GM18907 (cell line): ENCODE results near the gene TMPRSS7.
A peak's percentile ranks its signal among the peaks of the same experiment; 100 is the strongest.

Source experiments
- ATAC-seq: cut with Tn5 transposase; IDR thresholded peaks from one replicate; pipeline ENCODE4 v1.9.1; 2021; ENCODE audit warnings: mild to moderate bottlenecking, moderate library complexity; ENCODE audit not compliant: unreplicated experiment

TMPRSS7 gene

DNA sequence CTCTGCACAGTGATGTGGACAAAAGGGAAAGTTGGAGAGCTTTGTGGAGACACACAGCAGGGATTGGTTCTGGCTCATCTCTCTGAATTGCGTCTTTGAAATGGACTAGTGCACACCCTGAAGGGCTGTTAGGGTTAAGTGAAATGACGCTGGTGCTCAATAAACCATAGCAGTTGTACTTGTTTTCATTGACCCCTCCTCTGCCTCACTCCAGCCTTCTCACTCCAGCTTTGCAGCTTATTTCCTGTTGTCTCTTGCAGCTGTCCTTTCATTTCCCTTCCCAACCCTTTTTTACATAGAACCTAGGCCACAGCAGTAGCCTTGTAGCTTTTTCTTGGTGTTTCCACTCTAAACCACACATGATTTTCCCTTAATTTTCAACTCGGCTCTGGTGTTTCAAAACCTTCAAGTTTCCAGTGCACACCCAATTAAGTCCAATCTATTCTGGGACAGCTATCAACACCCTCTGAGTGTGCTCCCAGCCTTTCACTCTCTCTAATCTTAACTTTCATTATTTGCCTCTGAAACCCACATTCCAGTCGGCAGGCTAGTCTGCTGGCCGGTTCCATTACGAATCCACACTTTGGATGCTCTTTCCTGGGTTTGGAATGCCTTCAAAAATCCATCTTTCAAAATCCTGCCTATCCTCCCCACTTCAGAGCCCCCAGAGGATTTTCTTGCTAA lies 58.1 kb downstream of the TMPRSS7 start:
- ATAC-seq: peak; percentile 61

DNA sequence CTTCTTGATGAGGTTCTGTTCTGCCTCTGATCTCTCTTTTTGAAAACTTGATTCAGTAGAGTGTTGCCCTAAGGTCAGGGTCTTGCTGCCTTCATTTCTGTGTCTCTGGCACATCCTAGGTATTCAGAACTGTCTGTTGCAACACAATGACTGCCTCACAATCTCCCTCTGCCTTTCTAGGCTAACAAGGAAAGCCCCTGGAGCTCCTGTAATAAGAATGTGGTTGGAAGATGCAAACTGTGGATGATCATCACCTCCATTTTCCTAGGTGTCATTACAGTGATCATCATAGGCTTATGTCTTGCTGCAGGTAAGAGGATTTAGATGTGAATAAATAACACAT lies 58.6 kb downstream of the TMPRSS7 start:
- ATAC-seq: no peak

DNA sequence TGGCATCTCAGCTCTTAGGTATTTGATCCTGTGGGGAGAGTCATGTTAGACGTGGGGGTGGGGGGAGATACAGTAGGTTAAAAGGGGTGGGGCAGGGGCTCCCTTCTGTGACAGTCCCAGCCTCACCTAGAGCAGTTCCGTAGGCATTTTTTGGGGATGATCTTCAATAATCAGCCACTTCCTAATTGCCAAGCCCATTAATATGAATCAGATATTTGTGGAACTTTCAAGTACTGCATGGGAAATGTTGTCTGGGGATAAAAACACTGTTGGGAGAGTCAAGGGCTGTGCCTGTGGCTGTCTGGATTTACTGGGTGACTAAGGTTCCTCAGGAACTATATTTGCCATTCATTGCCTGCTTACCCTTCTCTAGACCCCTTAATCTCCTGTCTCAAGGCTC lies 61.2 kb downstream of the TMPRSS7 start:
- no peak for ATAC-seq

DNA sequence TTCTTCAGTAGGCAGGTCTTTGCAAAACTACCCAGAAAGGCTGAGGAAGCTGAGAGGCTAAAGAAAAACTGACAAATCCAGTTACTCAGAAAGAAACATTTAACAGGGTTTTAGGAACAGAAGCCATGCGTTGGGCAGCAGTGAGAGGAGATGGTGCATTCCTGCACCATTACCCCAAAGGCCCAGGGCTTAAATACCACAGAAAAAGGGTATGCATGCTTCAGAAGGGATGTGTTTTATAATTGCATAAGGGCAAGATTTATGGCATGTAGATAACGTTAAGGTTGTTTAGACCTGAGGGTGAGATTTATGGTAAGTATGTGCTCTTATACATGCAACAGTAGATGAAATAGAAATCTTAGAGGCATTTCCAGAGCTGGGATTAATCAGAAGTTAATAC lies 61.6 kb downstream of the TMPRSS7 start:
- no peak for ATAC-seq

DNA sequence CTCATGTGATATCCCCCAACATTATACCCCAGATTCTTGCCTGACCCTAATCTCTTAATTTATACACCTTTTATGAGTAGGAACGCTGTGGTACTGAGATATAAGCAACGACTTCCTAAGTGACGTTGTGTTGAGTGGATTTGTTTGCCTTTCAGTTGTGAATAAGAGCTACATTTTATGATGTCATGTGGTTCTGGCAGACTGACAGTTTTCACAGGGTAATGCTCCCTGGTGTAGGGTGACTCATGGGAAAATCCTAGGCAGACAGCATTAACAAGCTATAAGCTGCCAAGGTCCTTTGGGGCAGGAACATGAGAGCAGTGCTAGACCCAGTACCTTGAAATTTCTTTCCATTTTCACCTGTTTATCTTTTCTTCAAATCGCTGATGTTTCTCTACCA lies 62.8 kb downstream of the TMPRSS7 start:
- ATAC-seq: peak; percentile 59

DNA sequence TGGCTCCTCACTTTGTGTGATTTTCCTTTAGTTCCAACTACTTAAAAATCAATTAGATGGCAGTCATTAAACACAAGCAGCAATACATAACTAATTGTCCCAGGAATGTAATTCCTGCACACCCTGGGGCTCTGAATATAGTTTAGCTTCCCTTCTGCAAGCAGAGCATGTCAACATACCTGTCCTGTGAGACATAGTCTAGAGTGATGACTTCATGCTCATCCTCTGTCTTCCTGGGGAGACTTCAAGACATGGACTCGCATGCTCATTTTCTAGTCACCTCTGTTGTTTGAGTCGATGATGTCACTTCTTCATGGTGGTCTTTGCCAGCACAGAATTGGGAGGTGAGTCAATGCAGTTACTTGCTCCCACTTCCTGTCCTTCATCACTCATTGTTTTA lies 67.4 kb downstream of the TMPRSS7 start:
- ATAC-seq: no peak

DNA sequence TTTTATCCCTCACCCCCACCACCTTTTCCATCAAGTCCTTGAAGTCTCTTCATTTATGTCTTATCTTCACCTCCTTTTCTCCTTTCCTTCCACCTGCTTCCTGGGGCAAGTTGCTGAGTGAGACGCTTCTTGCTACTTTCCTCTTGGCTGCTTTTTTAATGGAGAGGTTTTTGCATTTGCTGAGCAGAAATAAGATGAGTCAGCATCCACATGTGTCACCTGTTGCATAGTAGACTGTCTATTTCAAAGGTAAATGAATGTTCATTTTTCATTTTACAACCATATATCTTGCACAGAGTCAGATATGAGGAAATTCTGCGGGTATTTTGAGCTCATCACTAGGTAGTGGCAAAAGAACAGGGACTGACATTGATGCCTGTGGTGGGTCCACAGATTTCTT lies 70.2 kb downstream of the TMPRSS7 start:
- ATAC-seq: no peak

DNA sequence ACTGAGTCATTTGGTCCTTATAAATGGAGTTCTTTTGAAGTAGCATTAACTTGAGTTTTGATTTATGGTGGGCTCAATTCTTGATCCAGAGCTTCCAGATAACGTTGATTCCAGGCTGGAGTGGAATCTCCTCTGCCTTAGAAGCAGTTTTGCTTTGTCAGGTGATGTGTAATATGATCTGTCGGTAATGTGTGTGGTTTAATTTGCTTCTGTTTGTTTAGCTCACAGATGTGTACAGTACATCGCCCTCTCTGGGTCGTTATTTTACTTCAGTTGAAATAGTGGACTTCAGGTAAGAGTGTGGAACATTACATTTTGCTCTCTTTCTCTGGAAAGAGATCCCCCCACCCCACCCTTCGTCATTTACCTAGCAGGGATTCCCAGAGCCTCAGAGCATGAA lies 74.8 kb downstream of the TMPRSS7 start:
- ATAC-seq: no peak

DNA sequence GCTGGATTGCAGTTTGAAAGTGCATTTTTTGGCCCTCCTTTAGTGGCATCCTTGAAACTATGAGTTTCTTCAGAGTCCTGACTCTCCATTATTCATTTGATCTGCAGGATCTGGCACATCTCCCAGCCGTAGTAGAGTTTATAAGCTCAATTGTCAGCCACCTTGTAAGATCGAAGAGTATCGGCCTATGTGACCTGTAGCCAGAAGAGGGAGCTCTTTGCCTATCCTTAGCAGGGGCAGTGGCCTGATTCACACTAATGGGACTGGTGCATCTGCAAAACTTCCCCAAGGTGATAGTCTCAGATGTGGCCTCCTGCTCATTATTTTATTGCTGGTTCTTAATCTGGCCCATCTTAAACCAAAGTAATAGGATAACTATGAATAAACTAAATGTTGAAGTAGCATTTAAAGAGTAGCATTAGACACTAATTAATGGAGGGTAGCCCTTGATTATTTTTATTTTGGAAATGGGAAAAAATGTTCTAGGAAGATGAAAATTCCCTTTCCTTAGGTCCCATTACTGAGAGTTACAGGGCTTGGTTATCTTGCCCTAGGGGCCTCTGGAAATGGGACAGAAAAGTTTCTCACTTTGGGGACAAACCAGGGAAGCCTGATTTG lies 77.4 kb downstream of the TMPRSS7 start:
- ATAC-seq: peak; percentile 58

DNA sequence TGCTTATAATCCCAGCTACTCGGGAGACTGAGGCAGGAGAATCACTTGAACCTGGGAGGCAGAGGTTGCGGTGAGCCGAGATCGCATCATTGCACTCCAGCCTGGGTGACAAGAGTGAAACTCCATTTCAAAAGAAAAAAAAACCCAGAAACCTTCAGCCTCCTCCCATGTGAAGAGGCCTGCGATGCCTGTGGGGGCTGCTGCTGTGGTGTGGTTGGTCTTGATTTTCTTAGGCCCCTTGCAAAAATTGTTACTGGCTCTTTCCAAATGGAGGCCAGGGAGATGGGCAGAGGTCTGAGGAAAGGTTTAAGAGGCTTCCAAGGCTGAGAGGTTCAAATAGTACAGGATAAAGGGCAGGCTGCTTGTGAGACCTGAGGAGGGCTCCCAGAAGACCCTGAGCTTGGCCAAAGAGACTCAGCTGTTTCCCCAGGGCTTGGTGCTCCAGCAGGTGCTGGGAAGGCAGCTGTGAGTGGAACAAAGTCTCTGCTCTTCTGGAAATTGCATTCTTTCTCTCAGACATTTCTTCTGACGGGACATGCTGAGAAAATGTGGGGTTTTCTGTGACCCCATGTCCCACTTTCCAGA lies 80.1 kb downstream of the TMPRSS7 start:
- peak; percentile 34 for ATAC-seq

DNA sequence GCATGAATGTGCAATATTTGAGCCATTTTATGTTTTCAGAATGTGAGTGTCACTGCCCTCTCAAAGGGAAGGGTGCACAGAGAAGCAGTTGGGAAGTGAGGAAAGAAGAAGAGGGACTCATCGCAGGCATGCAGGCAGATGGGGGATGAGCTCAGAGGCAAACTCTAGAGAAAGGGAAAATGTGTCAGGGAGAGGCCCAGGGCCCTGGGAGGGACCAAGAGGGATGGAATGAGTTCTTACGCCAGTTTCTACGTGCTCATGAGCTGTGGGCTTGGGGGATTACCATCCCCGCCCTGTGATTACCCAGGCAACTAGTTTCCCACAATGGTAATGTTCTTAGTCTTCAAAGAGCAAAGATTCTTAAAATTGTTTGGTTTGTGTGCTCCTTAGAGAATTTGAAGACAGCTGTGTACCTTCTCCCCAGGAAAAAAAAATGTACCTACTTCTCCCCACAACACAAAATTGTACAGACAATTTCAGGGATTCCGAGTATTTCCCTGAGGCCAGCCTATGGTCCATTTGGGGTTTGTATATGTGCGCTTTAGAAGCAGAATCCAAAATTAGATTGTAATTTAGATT lies 80.7 kb downstream of the TMPRSS7 start:
- peak; percentile 50 for ATAC-seq

DNA sequence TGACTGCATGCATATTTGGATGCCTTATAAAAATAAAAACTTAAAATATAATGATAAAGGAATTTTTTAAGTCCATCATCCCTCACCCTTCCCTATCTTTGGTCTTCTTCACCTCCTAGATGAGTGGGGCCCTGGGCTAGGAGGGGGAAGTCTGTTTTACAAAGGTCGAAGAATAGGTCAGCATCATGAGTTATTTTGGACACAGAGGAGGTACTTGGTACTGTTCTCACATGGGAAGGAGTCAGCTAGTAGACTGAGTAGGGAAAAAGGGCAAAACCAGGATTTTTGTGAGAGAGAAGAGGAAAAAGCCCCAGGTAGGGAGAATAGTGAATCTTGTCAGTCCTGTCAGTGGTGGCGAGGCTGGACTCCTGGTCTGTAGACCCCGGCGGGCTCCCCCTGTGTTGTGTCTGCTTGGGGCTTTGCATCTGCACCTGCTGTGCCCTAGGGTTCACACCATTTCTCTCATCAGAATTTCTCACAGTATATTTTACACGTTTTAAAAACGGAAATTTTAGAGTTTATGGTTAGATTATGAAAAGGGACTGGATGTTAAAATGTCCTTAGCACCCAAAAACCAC lies 81.4 kb downstream of the TMPRSS7 start:
- ATAC-seq: no peak

DNA sequence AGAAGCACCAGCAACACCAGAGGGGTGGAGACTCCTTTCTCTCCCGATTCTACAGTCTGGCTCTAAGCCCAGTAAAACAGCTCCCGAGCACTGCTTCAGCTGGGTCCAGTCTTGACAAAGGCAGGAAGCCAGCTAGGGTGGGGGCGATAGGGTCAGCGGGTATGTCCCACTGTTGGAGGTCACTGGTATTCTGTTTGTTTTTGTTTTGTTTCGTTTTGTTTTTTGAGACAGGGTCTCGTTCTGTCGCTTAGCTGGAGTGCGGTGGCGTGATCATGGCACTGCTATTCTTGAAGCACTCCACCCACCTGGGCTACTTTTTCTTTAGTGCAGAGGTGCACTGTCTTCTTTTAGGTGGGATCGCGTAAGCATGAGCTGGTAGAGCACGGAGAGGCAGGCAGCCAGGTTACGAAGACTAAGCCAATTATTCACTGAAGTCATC lies 82.2 kb downstream of the TMPRSS7 start:
- no peak for ATAC-seq

DNA sequence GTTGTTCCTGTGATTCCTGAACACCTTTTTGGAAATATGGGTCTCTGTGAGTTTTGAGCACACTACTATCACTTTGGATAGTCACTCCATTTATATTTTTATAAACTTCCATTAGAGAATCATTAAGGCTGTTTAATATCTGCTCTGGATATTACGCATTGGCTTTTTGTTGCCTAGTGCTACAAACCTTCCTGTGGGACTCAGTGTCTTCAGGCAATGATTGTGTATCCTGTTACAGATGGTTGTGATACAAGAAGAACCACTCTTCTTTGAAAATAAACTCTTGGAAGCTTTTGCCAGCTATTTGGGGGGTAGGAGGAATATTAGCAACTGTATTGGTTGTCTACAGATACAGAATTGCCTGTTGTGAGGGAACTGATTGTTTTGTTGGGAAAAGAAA lies 82.9 kb downstream of the TMPRSS7 start:
- ATAC-seq: no peak

DNA sequence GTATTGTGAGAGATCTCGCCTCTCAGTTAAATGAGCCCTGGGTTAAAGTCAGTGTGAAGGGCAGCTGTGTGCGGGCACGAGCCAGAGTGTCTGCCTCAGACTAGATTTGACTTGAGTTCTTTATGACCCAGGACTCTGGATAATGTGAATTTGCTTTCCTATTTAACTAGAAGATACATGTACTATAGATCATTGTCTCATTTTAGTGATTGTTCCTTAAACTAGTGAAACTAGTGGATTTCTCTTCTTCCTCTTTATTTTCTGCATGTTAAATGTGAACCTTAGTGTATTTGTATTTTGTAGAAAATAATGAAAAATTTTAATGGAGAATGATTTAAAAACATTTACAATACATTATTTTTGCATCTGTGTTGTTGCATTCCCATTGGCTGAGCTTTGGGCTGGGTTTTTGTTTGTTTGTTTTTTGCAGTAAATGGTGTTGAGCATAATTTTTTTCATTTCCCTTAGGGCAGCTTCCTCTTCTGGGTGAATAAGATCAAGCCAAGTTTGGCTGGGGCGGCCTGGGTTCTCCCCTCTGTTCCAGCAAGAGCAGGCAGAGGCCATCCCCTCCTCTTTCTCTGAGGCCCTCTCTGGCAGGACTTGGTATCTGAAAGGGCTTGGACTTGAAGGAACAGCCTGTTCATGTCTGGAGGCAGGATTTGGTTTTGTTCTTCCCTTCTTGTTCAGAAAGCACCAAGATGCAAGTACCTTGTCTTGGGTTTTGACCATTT lies 83.5 kb downstream of the TMPRSS7 start:
- no peak for ATAC-seq

DNA sequence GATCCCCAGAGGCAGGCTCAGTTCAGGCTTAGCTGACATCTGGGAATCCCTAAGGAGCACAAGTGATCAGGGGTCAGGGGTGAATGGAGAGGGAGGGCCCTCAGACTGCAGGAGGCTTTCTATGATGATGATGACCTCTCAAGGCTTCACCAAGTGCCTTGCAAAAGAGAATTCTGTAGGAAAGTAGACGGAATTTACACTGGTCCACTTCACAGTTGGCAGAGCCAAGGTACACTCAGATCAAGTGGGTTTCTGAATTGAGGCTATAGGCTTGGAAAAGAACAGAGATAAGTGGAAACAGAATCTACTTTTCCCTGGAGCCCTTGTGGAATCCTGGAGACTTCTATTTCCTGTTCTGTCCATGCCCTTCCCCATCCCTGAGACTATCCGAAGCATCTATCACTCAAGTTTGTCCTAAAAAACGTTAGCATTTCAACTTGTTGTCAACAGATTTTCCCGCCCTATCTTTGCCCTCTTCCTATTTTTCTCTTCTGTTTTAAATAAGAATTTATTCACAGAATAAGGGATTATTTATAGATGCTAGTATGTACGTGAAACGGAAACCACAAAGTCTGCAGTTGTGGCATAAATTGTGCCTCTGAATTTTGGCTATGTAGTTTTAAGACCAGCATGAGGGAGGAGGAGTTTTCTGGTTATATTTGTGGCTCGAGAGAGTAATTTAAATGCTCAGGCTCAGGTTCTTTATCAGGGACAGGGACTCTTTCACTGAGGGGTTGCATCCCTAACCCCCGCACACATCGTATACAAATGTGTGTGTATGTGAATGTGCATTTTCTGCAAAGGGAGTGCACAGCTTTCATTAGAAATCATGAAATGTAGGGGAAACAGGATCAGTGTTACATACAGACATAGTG lies 85.7 kb downstream of the TMPRSS7 start:
- ATAC-seq: no peak

DNA sequence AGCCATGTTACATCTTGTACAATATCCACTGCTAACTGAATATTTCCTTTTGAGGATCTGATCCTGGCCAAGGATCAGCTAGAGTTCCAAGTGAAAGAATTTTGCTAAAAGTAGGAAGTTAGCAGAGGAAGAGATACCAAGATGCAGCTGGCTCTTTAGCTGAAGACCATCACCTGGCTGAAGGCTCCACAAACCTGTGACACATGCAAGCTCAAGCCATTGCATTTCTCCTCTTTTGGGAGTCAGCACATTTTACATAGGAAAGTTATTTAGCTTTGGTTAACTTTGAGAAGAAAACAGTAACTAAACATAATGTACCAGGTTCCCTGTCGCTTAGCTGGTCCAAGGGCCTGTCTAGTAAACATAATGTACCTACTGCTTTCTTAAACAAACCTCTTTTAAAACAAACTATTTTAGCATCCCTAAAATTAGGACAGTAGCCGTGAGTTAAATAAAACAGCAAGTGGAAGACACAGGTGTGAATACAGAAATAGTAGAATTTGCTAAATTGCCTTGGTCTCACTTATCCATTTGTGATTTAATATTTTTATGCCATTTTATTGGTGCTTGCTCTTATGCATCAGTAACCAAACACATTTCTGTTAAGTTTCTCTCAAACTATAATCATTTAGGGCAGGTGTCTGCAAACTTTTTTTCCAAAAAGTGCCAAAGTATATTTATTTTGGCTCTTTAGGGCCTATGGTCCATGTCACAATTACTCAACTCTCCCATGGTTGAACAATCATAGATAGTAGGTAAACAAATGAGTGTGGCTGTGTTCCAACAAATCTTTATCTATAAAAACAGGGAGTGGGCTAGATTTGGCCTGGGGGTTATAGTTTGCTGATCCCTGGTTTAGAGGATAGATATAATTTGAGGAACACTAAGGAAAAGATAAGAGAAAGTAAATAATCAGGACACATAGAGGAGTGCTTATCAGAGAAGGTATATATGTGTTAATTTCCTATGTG lies 87.3 kb downstream of the TMPRSS7 start:
- no peak for ATAC-seq

DNA sequence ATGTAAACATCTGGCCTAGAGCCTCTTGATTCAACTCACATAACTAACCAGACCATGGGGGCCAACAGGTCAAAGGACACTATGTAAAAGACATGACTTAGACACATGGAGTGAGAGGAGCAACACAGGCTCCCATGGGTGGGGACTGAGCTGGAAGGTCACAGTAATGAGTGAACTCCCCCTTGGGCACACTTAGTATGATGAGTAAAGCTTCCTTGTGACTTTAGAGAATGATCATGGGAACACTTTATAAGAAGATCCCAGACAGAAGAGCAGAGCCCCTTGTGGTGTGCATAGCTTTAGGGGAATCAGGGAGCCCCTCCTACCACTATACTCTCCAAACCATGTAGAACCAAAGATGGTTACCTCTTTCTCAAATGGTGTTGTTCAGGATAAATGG lies 88.3 kb downstream of the TMPRSS7 start:
- no peak for ATAC-seq

DNA sequence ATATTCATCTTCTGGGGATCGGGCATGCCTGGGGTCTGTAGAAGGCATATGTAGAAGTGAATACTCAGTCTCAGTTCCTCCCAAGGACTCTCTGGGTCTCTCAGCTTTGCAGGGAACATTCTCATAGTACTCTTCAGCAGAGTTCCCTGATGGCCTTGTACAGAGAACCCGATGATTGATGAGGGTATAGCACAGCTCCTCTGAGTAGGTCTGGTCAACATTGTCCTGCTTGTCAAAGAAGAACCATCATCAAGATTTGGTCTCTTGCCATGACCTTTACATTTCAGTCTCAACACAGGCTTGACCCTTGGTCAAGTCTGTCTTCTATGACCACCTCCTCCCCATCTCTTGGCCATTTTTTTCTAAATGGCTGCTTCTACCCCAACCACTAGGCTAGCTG lies 89.0 kb downstream of the TMPRSS7 start:
- no peak for ATAC-seq
